Adipocyte (in vitro differentiated cells): ENCODE data around the gene CFC1B.
"Not testable (repeated sequence)": the region's sequence is repeated elsewhere in the genome, so short reads cannot be mapped to it uniquely, and the experiment has no call there.

ENCODE experiments used
- DNase-seq: peaks from one replicate; pipeline ENCODE4 v3.0.0-alpha.2; 2015; ENCODE audit warnings: low read depth
- H3K27me3 ChIP-seq: replicated peaks from 2 replicates; pipeline ENCODE4 v1.7.0; 2013; ENCODE audit warnings: mild to moderate bottlenecking, low read length, moderate library complexity; ENCODE audit not compliant: control insufficient read depth, insufficient read depth
- H3K36me3 ChIP-seq: 2 replicates; pipeline ENCODE4 v1.7.0; 2013; ENCODE audit warnings: low read length, mild to moderate bottlenecking, moderate library complexity; ENCODE audit not compliant: control insufficient read depth, insufficient read depth, severe bottlenecking
- H3K4me1 ChIP-seq: 2 replicates; pipeline ENCODE4 v1.7.0; 2013; ENCODE audit warnings: mild to moderate bottlenecking, low read length, moderate library complexity; ENCODE audit not compliant: control insufficient read depth, insufficient read depth
- H3K4me3 ChIP-seq: 2 replicates; pipeline ENCODE4 v1.7.0; 2013; ENCODE audit warnings: mild to moderate bottlenecking, low read length, moderate library complexity
- H3K9ac ChIP-seq: 2 replicates; pipeline ENCODE4 v1.7.0; 2013; ENCODE audit warnings: mild to moderate bottlenecking, low read length, moderate library complexity
- H3K9me3 ChIP-seq: 2 replicates; pipeline ENCODE4 v1.7.0; 2013; ENCODE audit warnings: mild to moderate bottlenecking, low read length, moderate library complexity; ENCODE audit not compliant: control insufficient read depth

Gene CFC1B

GRCh38 chr2:130531672-130532071 lies 10.7 kb downstream of the CFC1B start:
- not testable (repeated sequence) for DNase-seq, H3K4me3 ChIP-seq, H3K36me3 ChIP-seq, H3K9ac ChIP-seq, H3K4me1 ChIP-seq, H3K9me3 ChIP-seq, H3K27me3 ChIP-seq

GRCh38 chr2:130536654-130537053 lies 15.6 kb downstream of the CFC1B start:
- H3K36me3 ChIP-seq, DNase-seq, H3K9ac ChIP-seq, H3K9me3 ChIP-seq, H3K4me3 ChIP-seq, H3K4me1 ChIP-seq, H3K27me3 ChIP-seq: not testable (repeated sequence)

GRCh38 chr2:130538271-130538670 lies 17.2 kb downstream of the CFC1B start:
- DNase-seq, H3K36me3 ChIP-seq, H3K27me3 ChIP-seq, H3K9ac ChIP-seq, H3K4me3 ChIP-seq, H3K4me1 ChIP-seq, H3K9me3 ChIP-seq: not testable (repeated sequence)

DNA sequence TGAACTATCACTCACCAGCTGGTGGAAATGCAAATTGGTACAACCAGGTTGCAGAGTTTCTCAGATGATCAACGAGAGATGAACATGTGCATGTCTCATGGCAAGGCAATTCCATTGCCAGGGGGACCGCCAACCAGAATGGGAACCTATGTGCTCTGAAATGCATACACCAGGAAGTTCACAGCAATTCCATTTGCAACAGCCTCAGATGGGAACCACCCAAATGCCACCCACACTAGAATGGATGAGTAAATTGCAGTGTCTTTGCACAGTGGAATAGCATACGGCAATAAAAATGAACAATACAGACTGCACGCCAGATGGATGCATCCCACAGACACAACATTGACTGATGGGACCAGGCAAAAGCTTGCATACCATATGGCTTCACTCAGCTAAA lies 21.8 kb downstream of the CFC1B start:
- not testable (repeated sequence) for H3K4me3 ChIP-seq, H3K36me3 ChIP-seq, H3K9ac ChIP-seq, H3K9me3 ChIP-seq, H3K4me1 ChIP-seq, DNase-seq, H3K27me3 ChIP-seq

GRCh38 chr2:130543785-130544528 lies 22.9 kb downstream of the CFC1B start:
- not testable (repeated sequence) for H3K4me1 ChIP-seq, DNase-seq, H3K9ac ChIP-seq, H3K36me3 ChIP-seq, H3K27me3 ChIP-seq, H3K4me3 ChIP-seq, H3K9me3 ChIP-seq

DNA sequence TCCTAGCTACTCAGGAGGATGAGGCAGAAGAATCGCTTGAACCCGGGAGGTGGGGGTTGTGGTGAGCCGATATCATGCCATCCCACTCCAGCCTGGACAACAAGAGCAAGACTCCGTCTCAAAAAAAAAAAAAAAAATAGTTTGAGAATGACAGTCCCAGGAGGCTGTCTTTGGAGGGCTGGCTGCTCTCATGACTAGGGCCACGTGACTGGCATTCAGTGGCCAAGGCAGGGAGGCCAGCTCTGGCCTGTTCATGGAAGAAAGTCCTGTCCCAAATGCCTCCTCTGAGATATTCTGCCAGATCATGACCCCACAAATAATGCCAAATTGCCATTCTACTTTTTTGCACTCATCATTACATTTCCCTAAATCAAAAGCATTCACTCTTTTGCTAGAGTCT lies 24.0 kb downstream of the CFC1B start:
- H3K9me3 ChIP-seq, H3K4me1 ChIP-seq, H3K36me3 ChIP-seq, H3K4me3 ChIP-seq, DNase-seq, H3K9ac ChIP-seq, H3K27me3 ChIP-seq: not testable (repeated sequence)

DNA sequence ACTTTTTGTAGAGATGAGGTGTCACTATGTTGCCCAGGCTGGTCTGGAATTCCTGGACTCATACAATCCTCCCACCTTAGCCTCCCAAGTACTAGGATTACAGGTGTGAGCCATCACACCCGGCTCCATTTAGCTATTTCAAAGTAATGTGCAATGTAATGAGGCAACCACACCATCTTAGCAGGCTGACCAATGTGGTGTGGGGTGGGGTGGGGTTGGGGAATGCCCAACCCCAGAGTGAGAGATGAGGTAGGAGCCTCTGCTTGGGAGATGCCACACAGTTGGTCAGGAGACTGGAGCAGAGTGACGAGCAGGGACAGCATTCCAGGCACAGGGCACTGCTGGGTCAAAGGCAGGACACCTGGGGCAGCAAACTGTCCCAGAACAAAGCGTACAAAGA lies 27.4 kb downstream of the CFC1B start:
- DNase-seq, H3K9me3 ChIP-seq, H3K4me1 ChIP-seq, H3K27me3 ChIP-seq, H3K36me3 ChIP-seq, H3K9ac ChIP-seq, H3K4me3 ChIP-seq: not testable (repeated sequence)

GRCh38 chr2:130549475-130549874 lies 28.5 kb downstream of the CFC1B start:
- not testable (repeated sequence) for H3K9ac ChIP-seq, H3K4me3 ChIP-seq, H3K4me1 ChIP-seq, H3K9me3 ChIP-seq, H3K36me3 ChIP-seq, H3K27me3 ChIP-seq, DNase-seq

DNA sequence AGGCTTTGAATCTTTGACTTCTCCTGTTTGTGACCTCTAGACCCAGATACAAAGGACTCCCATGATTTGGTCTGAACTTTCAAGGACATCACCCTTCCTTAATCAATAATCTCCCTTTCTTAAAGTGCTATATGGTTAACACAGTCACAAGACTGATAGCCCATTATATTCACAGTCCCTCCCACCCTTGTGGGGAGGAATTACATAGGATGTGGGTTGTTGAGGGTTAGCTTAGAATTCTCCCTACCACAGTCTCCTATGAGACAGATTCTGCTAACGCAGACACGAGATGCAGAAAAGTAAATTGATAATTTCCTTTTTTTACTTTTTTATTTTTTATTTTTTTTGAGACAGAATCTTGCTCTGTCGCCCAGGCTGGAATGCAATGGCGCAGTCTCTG lies 33.2 kb downstream of the CFC1B start:
- H3K4me3 ChIP-seq, H3K36me3 ChIP-seq, H3K9me3 ChIP-seq, DNase-seq, H3K9ac ChIP-seq, H3K4me1 ChIP-seq, H3K27me3 ChIP-seq: not testable (repeated sequence)

GRCh38 chr2:130556441-130556840 lies 35.4 kb downstream of the CFC1B start:
- H3K4me3 ChIP-seq, DNase-seq, H3K36me3 ChIP-seq, H3K9me3 ChIP-seq, H3K9ac ChIP-seq, H3K27me3 ChIP-seq, H3K4me1 ChIP-seq: not testable (repeated sequence)

DNA sequence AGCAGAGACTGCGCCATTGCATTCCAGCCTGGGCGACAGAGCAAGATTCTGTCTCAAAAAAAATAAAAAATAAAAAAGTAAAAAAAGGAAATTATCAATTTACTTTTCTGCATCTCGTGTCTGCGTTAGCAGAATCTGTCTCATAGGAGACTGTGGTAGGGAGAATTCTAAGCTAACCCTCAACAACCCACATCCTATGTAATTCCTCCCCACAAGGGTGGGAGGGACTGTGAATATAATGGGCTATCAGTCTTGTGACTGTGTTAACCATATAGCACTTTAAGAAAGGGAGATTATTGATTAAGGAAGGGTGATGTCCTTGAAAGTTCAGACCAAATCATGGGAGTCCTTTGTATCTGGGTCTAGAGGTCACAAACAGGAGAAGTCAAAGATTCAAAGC lies 45.1 kb downstream of the CFC1B start:
- H3K4me1 ChIP-seq, H3K4me3 ChIP-seq, H3K27me3 ChIP-seq, H3K9me3 ChIP-seq, H3K9ac ChIP-seq, H3K36me3 ChIP-seq, DNase-seq: not testable (repeated sequence)

DNA sequence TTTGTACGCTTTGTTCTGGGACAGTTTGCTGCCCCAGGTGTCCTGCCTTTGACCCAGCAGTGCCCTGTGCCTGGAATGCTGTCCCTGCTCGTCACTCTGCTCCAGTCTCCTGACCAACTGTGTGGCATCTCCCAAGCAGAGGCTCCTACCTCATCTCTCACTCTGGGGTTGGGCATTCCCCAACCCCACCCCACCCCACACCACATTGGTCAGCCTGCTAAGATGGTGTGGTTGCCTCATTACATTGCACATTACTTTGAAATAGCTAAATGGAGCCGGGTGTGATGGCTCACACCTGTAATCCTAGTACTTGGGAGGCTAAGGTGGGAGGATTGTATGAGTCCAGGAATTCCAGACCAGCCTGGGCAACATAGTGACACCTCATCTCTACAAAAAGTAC lies 50.9 kb downstream of the CFC1B start:
- H3K4me3 ChIP-seq, H3K9me3 ChIP-seq, H3K27me3 ChIP-seq, H3K9ac ChIP-seq, DNase-seq, H3K4me1 ChIP-seq, H3K36me3 ChIP-seq: not testable (repeated sequence)
